Measurements from ENCODE around the gene TTYH3. TPM values are rescaled to one million over a fixed set of nuclear protein-coding genes. Genes with fewer than 3 reads are reported as not detected.
A peak's percentile ranks its signal among the peaks of the same experiment; 100 is the strongest.

TTYH3 gene
- total and polyA plus RNA-seq, 2 of the 13 experiments (the other 11 are each of a cell fraction or from before 2014, with no cell fraction given): 26.3 to 50.0 TPM

DNA sequence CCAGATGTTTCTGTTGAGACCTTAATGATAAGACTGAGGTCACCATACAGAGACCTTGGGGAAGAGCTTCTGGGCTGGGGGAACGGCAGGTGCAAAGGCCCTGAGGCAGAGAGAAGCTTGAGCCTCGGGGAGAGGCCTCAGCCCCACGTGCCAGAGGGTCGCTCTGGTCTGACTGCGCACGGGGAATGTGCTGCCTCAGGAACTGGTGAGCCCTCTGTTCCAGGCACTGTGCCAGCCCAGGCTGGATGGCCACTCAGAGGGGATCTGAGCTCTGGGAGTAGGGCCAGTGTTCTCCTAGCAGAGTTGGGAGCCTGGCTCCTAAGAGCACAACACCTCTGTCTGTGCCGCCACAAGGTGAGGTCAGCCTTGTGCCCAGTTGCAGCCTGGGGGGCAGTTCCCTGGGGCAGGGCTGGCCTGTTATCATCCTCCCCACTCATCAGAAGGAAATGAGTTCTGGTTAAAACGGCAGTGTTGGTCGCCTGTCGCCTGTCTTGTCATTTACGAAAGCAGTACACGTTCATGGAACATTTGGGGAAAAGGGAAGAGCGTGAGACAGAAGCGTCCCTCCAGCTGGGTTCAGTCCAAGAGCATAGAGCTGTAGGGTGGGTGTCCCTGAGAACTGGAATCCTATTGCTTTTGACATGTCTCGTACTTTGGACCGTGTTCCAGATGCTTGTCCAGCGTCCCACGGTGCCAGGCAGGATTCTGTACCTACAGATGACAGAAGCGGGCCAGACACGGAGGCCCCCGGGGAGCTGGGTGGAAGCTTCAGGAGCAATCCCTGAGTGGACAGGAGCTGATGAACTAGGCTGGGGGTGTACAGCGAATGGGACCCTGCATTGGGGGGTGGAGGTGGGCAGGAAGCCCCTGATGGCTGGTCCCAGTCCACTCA is 4.3 kb downstream of the TTYH3 start (continued):
- TF ChIP-seq GABPA (IDR thresholded peaks at IDR 0.05; ENCODE audit: low read depth, low read length): no peak
- peak; percentile 9; the same call in 1 of the 2 replicates for TF ChIP-seq GABPA (CRISPR knock-in tag; IDR thresholded peaks at IDR 0.05; ENCODE audit: low read depth)
- TF ChIP-seq, protein P1, sequence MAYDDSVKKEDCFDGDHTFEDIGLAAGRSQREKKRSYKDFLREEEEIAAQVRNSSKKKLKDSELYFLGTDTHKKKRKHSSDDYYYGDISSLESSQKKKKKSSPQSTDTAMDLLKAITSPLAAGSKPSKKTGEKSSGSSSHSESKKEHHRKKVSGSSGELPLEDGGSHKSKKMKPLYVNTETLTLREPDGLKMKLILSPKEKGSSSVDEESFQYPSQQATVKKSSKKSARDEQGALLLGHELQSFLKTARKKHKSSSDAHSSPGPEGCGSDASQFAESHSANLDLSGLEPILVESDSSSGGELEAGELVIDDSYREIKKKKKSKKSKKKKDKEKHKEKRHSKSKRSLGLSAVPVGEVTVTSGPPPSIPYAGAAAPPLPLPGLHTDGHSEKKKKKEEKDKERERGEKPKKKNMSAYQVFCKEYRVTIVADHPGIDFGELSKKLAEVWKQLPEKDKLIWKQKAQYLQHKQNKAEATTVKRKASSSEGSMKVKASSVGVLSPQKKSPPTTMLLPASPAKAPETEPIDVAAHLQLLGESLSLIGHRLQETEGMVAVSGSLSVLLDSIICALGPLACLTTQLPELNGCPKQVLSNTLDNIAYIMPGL (CRISPR knock-in tag; IDR thresholded peaks at IDR 0.05; ENCODE audit: borderline replicate concordance in 1 of 2, low read depth in 1 of 2): 0 out of 4 replicates have a peak, but pooled peaks of 1 of the 2 experiments have one; percentile 25
- TF ChIP-seq, protein P2, sequence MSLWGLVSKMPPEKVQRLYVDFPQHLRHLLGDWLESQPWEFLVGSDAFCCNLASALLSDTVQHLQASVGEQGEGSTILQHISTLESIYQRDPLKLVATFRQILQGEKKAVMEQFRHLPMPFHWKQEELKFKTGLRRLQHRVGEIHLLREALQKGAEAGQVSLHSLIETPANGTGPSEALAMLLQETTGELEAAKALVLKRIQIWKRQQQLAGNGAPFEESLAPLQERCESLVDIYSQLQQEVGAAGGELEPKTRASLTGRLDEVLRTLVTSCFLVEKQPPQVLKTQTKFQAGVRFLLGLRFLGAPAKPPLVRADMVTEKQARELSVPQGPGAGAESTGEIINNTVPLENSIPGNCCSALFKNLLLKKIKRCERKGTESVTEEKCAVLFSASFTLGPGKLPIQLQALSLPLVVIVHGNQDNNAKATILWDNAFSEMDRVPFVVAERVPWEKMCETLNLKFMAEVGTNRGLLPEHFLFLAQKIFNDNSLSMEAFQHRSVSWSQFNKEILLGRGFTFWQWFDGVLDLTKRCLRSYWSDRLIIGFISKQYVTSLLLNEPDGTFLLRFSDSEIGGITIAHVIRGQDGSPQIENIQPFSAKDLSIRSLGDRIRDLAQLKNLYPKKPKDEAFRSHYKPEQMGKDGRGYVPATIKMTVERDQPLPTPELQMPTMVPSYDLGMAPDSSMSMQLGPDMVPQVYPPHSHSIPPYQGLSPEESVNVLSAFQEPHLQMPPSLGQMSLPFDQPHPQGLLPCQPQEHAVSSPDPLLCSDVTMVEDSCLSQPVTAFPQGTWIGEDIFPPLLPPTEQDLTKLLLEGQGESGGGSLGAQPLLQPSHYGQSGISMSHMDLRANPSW (CRISPR knock-in tag; IDR thresholded peaks at IDR 0.05; ENCODE audit: borderline replicate concordance): no peak
- TF ChIP-seq ZSCAN31 (CRISPR knock-in tag; IDR thresholded peaks at IDR 0.05; ENCODE audit: low read depth): 0 out of 2 replicates have a peak, but pooled peaks have one; percentile 49
- no peak for TF ChIP-seq NFRKB (IDR thresholded peaks at IDR 0.05)
- TF ChIP-seq PHF21A (CRISPR knock-in tag; IDR thresholded peaks at IDR 0.05): 0 out of 2 replicates have a peak, but pooled peaks have one; percentile 58
- peak; percentile 28; the same call in 1 of the 2 replicates for TF ChIP-seq ARNTL (CRISPR knock-in tag; IDR thresholded peaks at IDR 0.05)
- TF ChIP-seq ZNF205 (CRISPR knock-in tag; IDR thresholded peaks at IDR 0.05): no peak
- peak in 1 of 2 experiments; percentile 40; a peak in 1 of 4 replicates for TF ChIP-seq EP300 (IDR thresholded peaks at IDR 0.05; ENCODE audit: low read depth in 2 of 2, low read length in 2 of 2)
- no peak for TF ChIP-seq EP300 (CRISPR knock-in tag; IDR thresholded peaks at IDR 0.05; ENCODE audit: borderline replicate concordance)
- no peak for TF ChIP-seq ZNF124 (CRISPR knock-in tag; IDR thresholded peaks at IDR 0.05)
- no peak for TF ChIP-seq SP140L (CRISPR knock-in tag; IDR thresholded peaks at IDR 0.05; ENCODE audit: borderline replicate concordance)
- TF ChIP-seq RFX5 (IDR thresholded peaks at IDR 0.05; ENCODE audit: low read depth, low read length): no peak
- peak; percentile 56; the same call in 1 of the 2 replicates for TF ChIP-seq RARA (CRISPR knock-in tag; IDR thresholded peaks at IDR 0.05)
- TF ChIP-seq CBX5 (CRISPR knock-in tag; IDR thresholded peaks at IDR 0.05; ENCODE audit: borderline replicate concordance): no peak
- TF ChIP-seq, protein P3, sequence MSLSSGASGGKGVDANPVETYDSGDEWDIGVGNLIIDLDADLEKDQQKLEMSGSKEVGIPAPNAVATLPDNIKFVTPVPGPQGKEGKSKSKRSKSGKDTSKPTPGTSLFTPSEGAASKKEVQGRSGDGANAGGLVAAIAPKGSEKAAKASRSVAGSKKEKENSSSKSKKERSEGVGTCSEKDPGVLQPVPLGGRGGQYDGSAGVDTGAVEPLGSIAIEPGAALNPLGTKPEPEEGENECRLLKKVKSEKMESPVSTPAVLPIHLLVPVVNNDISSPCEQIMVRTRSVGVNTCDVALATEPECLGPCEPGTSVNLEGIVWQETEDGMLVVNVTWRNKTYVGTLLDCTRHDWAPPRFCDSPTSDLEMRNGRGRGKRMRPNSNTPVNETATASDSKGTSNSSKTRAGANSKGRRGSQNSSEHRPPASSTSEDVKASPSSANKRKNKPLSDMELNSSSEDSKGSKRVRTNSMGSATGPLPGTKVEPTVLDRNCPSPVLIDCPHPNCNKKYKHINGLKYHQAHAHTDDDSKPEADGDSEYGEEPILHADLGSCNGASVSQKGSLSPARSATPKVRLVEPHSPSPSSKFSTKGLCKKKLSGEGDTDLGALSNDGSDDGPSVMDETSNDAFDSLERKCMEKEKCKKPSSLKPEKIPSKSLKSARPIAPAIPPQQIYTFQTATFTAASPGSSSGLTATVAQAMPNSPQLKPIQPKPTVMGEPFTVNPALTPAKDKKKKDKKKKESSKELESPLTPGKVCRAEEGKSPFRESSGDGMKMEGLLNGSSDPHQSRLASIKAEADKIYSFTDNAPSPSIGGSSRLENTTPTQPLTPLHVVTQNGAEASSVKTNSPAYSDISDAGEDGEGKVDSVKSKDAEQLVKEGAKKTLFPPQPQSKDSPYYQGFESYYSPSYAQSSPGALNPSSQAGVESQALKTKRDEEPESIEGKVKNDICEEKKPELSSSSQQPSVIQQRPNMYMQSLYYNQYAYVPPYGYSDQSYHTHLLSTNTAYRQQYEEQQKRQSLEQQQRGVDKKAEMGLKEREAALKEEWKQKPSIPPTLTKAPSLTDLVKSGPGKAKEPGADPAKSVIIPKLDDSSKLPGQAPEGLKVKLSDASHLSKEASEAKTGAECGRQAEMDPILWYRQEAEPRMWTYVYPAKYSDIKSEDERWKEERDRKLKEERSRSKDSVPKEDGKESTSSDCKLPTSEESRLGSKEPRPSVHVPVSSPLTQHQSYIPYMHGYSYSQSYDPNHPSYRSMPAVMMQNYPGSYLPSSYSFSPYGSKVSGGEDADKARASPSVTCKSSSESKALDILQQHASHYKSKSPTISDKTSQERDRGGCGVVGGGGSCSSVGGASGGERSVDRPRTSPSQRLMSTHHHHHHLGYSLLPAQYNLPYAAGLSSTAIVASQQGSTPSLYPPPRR (CRISPR knock-in tag; IDR thresholded peaks at IDR 0.05; ENCODE audit: borderline replicate concordance): peak; percentile 59; the same call in 1 of the 2 replicates
- peak; percentile 52; the same call in 1 of the 2 replicates for TF ChIP-seq ZNF772 (CRISPR knock-in tag; IDR thresholded peaks at IDR 0.05)
- TF ChIP-seq ZNF430 (CRISPR knock-in tag; IDR thresholded peaks at IDR 0.05): peak; percentile 34; the same call in 1 of the 2 replicates
- no peak for TF ChIP-seq ETV6 (CRISPR knock-in tag; conservative IDR thresholded peaks at IDR 0.05)

Data from HepG2 (cell line).